GM13976 (cell line): ENCODE measurements around the gene CHURC1.
A peak's percentile ranks its signal among the peaks of the same experiment; 100 is the strongest.

Experiments
- DNase-seq: peaks from one replicate; pipeline ENCODE4 v3.0.0; 2012; ENCODE audit warnings: low spot score
- in situ Hi-C: fragments of 300-500 bp; cut with MboI; formaldehyde crosslinking; loops from one replicate; pipeline ENCODE4 v1.12.0; 2022; ENCODE audit warnings: low sequenced_read_pairs, mixed read lengths, inconsistent platforms; ENCODE audit not compliant: unreplicated experiment
- TF ChIP-seq, protein P1 (sequence below): IDR thresholded peaks from 2 replicates; pipeline ENCODE4 v1.5.1; 2012; ENCODE audit warnings: borderline replicate concordance, mild to moderate bottlenecking; ENCODE audit not compliant: insufficient read depth; ENCODE audit errors: extremely low read depth, missing control alignments, control extremely low read depth

The CHURC1 gene

GRCh38 chr14:64948612-64949210 is 34.5 kb downstream of the CHURC1 start:
- TF ChIP-seq, protein P1, sequence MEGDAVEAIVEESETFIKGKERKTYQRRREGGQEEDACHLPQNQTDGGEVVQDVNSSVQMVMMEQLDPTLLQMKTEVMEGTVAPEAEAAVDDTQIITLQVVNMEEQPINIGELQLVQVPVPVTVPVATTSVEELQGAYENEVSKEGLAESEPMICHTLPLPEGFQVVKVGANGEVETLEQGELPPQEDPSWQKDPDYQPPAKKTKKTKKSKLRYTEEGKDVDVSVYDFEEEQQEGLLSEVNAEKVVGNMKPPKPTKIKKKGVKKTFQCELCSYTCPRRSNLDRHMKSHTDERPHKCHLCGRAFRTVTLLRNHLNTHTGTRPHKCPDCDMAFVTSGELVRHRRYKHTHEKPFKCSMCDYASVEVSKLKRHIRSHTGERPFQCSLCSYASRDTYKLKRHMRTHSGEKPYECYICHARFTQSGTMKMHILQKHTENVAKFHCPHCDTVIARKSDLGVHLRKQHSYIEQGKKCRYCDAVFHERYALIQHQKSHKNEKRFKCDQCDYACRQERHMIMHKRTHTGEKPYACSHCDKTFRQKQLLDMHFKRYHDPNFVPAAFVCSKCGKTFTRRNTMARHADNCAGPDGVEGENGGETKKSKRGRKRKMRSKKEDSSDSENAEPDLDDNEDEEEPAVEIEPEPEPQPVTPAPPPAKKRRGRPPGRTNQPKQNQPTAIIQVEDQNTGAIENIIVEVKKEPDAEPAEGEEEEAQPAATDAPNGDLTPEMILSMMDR, result no peak
- in situ Hi-C loops, result no loop called here
- DNase-seq, result no peak

- TF ChIP-seq, protein P1, result no peak
- in situ Hi-C loops, result no loop called here
- DNase-seq, result no peak
Observed at GRCh38 chr14:64950889-64951288, 36.6 kb downstream of the CHURC1 start.

GRCh38 chr14:64951291-64951690 is 37.0 kb downstream of the CHURC1 start:
- TF ChIP-seq, protein P1, result no peak
- DNase-seq, result no peak
- in situ Hi-C loops, result no loop called here

- in situ Hi-C loops, result no loop called here
- TF ChIP-seq, protein P1, result no peak
- no peak for DNase-seq
Observed at GRCh38 chr14:64951724-64952123, 37.5 kb downstream of the CHURC1 start.

GRCh38 chr14:64952598-64953309 is 38.5 kb downstream of the CHURC1 start:
- TF ChIP-seq, protein P1, result peak; percentile 16
- peak; percentile 82 for DNase-seq
- in situ Hi-C loops, result no loop called here

DNA sequence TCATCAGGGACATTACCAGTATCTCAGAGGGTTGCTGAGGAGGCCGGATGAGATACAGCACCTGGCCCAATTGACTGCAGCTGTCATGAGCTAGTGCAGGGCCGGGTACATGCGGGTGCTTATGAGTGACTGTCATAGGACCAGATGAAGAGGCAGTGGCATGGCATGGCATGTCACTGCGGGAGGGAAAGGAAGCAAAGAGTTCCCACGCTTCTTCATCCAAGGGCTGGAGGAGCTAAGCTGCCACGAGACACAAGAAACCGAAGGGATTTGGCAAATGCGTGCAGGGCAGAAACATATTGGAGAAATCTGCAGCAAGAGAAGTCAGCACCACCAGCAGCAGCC is 39.0 kb downstream of the CHURC1 start:
- TF ChIP-seq, protein P1, result no peak
- in situ Hi-C loops, result no loop called here

More for the DNA sequence above, 39.0 kb downstream of the CHURC1 start:
- no peak for DNase-seq
